SK-N-MC (cell line): Measurements from ENCODE around the gene NYAP2.

ENCODE experiments used
- EZH2 ChIP-seq: fragments of 200-600 bp; sonication (generic); IDR thresholded peaks from one replicate; pipeline ENCODE4 v1.6.1; 2017; ENCODE audit warnings: antibody characterized with exemption
- POLR2AphosphoS5 ChIP-seq: IDR thresholded peaks from 2 replicates; pipeline ENCODE4 v1.6.1; 2012; ENCODE audit warnings: mild to moderate bottlenecking, low read depth, low read length, borderline replicate concordance

DNA sequence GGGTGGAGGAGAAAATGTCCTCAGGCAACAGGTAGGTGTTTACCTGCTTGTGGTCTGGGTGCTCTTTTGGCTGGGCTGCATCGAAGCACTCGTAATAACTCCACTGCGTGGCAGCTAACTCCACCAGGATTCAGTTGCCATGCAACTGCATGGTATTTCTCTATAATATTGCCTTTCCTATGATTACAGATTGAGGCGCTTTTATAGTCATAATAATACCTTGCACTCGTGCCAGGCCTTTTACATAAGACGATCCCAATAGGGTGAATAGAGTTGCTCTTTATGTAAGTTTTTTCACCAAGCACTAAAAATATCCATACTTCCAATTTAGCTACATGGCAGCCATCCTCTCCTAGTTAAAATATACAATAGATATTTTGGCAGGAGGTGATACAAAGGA lies 19.7 kb upstream of the NYAP2 start:
- no peak for TF ChIP-seq POLR2AphosphoS5
- no peak for TF ChIP-seq EZH2
